SH-SY5Y (cell line): ENCODE results near the gene SPTBN5.

ENCODE experiments used
- GATA2 ChIP-seq: IDR thresholded peaks from 2 replicates; pipeline ENCODE4 v1.6.1; 2011; ENCODE audit warnings: mild to moderate bottlenecking, low read depth, low read length
- GATA3 ChIP-seq: IDR thresholded peaks from 2 replicates; pipeline ENCODE4 v1.6.1; 2011; ENCODE audit warnings: low read depth, mild to moderate bottlenecking, low read length, moderate library complexity

The SPTBN5 gene

GRCh38 chr15:41849861-41850260 lies 44.0 kb downstream of the SPTBN5 start:
- TF ChIP-seq GATA3, result no peak
- TF ChIP-seq GATA2, result no peak

- TF ChIP-seq GATA3 (no peak), GATA2 (no peak)
Measured at GRCh38 chr15:41849204-41849603, 44.6 kb downstream of the SPTBN5 start.

GRCh38 chr15:41848631-41849030 lies 45.2 kb downstream of the SPTBN5 start:
- TF ChIP-seq GATA2 (no peak), GATA3 (no peak)

- TF ChIP-seq GATA2, result no peak
- no peak for TF ChIP-seq GATA3
Measured at GRCh38 chr15:41847981-41848380, 45.9 kb downstream of the SPTBN5 start.

- no peak for TF ChIP-seq GATA2
- TF ChIP-seq GATA3, result no peak
Measured at GRCh38 chr15:41847206-41847605, 46.6 kb downstream of the SPTBN5 start.

- no peak for TF ChIP-seq GATA2
Measured at GRCh38 chr15:41844814-41845213, 49.0 kb downstream of the SPTBN5 start.

- no peak for TF ChIP-seq GATA3
- no peak for TF ChIP-seq GATA2
Measured at GRCh38 chr15:41843571-41843970, 50.3 kb downstream of the SPTBN5 start.

- TF ChIP-seq GATA3, result no peak
- TF ChIP-seq GATA2, result no peak
Measured at GRCh38 chr15:41842229-41842628, 51.6 kb downstream of the SPTBN5 start.

- TF ChIP-seq GATA2 (no peak), GATA3 (no peak)
Measured at GRCh38 chr15:41841131-41841530, 52.7 kb downstream of the SPTBN5 start.

GRCh38 chr15:41840673-41841072 lies 53.2 kb downstream of the SPTBN5 start:
- TF ChIP-seq GATA2 (no peak), GATA3 (no peak)

- TF ChIP-seq GATA2, result no peak
- TF ChIP-seq GATA3, result no peak
Measured at GRCh38 chr15:41839781-41840491, 53.9 kb downstream of the SPTBN5 start.

- TF ChIP-seq GATA2 (no peak), GATA3 (no peak)
Measured at GRCh38 chr15:41838400-41838897, 55.4 kb downstream of the SPTBN5 start, which contains the start of gene PLA2G4B. PLA2G4B (plus strand) TSS chr15:41838847; CDS start chr15:41838914, 67 bp downstream.

- TF ChIP-seq GATA3 (no peak), GATA2 (no peak)
Measured at GRCh38 chr15:41836713-41837454, 57.0 kb downstream of the SPTBN5 start.

GRCh38 chr15:41836073-41836472 lies 57.8 kb downstream of the SPTBN5 start:
- no peak for TF ChIP-seq GATA3
- no peak for TF ChIP-seq GATA2

- TF ChIP-seq GATA3 (no peak), GATA2 (no peak)
Measured at GRCh38 chr15:41834096-41834495, 59.8 kb downstream of the SPTBN5 start.
